GM18868 (cell line): Measurements from ENCODE around the gene TAS2R41.

Experiments used
- ATAC-seq: cut with Tn5 transposase; IDR thresholded peaks from one replicate; pipeline ENCODE4 v1.9.1; 2021; ENCODE audit warnings: mild to moderate bottlenecking, moderate library complexity; ENCODE audit not compliant: unreplicated experiment

The TAS2R41 gene, protein sequence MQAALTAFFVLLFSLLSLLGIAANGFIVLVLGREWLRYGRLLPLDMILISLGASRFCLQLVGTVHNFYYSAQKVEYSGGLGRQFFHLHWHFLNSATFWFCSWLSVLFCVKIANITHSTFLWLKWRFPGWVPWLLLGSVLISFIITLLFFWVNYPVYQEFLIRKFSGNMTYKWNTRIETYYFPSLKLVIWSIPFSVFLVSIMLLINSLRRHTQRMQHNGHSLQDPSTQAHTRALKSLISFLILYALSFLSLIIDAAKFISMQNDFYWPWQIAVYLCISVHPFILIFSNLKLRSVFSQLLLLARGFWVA

DNA sequence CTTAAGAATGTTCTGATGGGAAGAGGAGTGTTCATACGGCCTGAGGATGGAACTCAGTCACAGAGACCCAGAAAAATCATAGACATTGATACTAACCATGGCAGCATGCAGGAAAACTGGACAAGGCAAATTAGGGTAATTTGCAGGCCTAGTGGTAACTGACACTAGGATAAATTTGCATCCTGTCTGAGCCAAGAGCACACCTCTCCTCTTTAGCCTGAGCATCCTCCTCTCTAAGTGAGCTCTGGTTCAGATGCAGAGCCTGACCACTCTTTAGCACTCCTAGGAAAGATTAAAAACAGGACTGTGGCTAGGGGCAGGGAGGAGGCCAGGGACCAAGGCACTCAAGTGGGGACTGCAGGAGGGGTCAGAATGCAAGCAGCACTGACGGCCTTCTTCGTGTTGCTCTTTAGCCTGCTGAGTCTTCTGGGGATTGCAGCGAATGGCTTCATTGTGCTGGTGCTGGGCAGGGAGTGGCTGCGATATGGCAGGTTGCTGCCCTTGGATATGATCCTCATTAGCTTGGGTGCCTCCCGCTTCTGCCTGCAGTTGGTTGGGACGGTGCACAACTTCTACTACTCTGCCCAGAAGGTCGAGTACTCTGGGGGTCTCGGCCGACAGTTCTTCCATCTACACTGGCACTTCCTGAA, at the start of gene TAS2R41:
Gene TAS2R41, plus strand, starts transcription at position 373 of the 650 bp plus-strand sequence. Its CDS starts 0 bp downstream, at position 373.
- ATAC-seq: no peak

DNA sequence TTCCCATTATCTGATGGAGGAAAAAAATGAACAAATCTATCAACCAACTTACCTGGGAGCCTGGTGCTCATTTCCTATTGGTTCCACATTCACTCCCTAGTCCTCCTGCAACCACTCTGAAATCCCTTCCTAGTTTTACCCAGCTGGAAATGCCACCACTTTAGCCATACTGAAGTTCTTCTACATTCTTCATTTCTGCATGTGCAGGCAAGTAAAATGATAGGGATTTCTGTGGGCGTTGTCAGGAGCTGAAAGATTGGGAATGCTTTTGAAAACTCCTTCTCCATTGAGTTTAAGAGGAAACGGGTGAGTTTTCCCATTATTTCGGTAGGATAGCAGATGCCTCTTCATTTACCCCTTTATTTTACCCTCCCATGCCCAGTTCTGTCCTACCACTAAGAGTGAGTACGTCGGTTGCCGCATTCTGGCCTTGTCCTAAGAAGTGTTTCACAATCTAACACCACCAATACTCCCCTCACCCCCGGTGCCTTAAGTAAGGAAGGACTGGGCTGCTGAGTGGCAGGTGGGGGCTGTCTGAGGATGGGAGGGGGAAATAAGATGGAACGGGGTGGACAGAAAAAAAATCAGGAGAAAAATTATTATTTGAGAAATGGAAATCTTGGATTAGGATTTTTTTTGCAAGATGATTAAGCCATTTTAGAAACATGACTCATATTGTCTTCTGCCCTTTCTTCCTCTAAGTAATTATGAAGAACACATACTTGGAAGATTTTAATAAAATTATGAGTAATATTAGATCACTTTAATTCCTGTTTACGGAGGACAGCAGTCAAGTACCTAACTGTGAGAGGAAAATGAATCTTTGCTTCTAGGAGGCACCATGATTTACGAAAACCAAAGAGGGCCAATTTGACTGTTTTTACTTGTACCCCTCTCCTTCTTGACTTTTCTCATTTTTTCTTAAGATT, 47.6 kb upstream of the TAS2R41 start:
- no peak for ATAC-seq

DNA sequence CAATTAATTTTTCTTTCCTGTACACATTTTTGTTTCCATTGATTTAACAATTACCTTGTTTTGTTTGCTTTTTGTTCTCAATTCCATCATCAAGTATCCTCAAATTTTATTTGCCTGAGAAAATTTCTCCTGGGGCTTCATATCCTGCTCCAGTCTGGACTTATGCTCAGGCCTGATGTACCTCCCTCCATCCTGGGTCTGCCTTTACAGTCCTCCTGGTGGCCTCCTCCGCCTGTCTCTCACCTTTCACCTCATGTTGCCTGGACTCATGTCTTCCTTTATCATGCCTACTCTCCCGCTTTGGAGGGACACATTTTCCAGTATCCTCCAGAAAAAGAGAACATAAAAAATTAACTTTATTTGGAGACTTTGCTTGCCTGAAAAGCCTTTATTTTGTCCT, 46.6 kb upstream of the TAS2R41 start:
- no peak for ATAC-seq

DNA sequence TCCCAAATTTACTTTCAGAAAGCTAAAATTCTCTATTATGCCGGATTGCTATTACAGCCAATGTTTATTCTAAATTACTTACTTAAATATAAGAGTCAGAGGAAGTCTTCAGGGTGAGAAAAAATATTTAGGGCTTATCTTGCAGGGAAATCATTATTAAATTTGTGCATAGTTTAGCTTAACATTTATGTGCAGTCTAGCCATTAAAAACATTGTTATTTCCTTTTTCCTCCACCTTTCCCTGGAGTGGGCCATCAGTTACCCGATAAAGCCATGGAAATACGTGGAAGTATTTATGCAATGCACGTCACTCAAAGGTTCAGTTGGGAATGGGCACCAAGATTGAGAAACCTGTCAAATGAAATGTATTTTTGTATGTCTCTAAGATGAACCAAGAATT, 43.9 kb upstream of the TAS2R41 start:
- ATAC-seq: no peak

DNA sequence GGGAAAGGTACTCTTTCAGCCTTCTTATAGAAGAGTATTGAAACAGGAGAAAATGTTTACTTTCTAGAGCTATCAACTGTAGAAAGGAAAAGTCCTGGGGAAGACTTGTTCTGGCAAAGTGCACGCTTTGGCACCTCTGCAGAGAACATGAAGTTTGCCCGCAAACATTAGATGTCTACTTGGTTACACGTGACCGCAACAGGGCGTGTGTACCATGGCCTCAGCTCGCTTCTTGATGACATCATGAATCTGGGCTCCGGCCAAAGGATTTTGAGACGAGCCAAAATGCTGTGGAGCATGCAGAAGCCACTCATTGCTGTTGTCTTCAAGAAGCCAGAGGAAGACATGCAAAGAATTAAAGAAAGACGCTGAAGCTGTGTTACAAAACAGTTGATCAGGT, 43.0 kb upstream of the TAS2R41 start:
- ATAC-seq: no peak

DNA sequence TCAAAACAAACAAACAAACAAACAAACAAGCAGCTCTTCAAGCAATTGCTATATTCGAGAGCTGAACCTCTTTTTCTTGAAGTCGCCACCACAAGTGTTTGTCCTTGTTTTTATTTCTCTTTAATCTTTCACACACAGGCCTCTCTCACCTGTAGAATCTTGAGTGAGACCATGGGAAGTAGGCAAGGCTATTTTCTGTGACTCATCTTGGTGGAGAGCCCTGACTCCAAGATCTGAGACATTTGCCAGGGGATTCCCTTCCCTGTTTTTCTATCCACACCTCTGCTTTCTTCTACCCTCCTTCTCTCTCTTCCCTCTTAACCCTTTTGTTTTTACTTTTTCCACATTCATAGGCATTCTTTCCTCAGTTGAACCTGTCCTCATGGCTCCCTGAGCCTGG, 42.4 kb upstream of the TAS2R41 start:
- no peak for ATAC-seq

DNA sequence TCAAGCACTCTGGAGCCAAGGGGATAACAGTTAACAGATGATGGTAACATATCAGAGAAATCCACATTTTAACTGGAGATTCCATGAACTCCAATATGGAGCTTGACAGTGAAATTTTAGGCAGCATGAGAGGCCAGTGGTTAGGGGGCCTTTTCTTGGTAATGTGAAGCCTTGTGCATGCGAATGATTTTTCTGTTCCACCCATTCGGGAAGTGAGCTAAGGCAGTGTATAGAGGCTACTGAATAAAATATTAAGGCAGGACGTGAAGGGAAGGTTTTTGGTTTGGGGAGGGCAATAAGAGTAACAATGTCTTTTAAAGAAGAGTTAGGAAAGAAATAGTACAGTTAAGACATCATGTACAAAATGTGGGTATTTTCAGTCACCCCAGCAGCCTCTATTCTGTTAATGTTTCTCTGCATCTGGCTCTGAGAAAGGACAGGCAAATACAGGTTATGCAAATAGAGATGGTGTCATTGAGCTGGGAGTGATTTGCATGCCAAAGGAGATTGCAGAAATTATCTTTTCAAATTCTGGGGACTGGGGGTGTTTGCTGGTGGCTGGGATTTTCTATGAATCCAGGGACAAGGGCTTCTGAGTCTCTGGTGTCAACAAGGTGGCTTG, 41.2 kb upstream of the TAS2R41 start:
- no peak for ATAC-seq

DNA sequence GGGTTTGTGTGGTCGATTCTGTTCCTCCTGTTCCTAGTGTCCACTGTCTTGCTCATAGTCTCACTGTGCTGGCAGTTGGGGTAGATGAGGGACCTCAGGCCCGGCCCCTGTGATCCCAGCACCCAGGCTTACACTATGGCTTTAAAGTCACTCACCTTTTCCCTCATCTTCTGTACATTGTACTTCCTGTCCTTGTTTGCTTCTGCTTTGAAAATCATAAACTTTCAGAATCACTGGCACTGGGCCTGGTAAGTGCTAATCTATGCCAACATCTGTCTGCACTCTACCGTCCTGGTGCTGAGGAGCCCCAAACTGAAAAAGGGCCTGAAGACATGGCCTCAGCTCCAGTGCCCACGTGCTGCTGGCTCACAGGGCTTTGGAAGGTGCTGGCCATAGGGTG, 40.1 kb upstream of the TAS2R41 start:
- ATAC-seq: no peak

DNA sequence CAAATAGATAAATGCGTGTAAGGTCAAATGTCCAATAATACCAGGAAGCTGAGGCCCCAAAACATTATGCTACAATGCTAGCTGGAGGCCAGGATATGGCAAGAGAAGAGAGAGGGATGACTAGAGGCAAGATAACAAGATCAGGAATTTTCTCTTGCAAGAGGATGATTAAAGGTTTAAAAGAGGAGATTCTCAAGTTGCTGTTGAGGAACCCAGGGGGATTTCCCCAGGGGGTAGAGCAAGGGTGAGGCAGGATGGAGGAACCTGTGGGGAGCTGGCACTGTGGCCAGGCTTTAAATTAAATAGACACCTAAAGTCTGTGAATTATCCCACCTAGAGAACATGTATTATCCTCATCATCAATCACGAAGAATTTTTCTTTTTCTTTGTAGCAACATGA, 37.8 kb upstream of the TAS2R41 start:
- ATAC-seq: no peak

DNA sequence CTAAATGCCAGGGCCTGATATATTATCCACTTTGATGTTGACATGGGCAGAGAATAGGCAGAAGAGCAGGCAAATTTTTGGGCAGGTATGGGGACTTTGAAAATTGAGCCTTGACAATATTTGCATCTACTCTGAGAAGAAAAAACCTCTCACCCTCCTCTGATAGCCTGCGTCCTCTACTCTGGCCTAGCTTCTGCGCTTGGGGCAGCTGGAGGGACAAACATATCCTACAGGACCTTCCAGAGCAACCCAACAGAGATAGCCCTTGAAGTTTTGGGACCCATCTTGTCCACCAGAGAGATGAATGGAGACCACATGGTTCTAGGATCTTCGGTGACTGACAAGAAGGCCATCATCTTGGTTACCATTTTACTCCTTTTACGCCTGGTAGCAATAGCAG, 34.5 kb upstream of the TAS2R41 start, which contains the start of gene TAS2R60:
Gene TAS2R60, plus strand, starts transcription at position 301 of the 400 bp plus-strand sequence. Its CDS starts 0 bp downstream, at position 301.
- no peak for ATAC-seq

DNA sequence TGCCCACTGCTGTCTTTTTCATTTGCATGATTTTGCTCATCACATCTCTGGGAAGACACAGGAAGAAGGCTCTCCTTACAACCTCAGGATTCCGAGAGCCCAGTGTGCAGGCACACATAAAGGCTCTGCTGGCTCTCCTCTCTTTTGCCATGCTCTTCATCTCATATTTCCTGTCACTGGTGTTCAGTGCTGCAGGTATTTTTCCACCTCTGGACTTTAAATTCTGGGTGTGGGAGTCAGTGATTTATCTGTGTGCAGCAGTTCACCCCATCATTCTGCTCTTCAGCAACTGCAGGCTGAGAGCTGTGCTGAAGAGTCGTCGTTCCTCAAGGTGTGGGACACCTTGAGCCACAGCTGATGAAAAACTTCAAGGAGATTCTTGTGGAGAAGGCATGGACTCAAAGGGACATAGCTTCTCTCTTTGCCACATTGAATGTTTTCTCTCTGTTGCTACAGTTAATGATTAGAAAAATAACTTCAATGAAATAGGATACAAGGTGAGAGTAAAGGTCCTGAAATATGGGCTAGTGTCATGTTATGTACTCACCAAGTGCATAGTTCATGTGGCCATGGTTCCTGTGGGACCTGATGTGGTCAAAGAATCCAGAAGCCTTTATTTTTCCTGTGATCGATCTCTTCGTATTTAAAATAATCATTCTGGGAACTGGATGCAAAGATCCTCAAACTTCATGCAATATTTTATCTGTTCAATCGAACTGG, 33.5 kb upstream of the TAS2R41 start:
- no peak for ATAC-seq

DNA sequence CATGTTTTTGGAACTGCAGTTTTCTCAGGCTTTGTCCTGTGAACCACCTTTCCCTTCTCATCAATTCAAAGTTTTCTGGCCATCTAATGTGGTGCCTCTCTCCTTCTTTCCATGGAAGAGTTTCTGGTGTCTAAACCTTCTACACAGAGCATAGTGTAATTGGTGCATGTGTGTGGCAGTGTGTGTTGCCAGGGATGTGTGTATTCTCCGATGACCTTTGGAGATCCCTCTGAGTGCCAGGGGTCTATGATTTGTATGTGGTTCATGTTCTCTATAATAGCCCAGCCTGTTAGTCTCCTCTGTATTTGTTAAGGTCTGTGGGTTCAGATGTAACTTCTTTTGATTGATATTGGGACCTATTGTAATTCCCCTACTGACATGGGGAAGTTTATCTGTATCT, 32.9 kb upstream of the TAS2R41 start:
- no peak for ATAC-seq

DNA sequence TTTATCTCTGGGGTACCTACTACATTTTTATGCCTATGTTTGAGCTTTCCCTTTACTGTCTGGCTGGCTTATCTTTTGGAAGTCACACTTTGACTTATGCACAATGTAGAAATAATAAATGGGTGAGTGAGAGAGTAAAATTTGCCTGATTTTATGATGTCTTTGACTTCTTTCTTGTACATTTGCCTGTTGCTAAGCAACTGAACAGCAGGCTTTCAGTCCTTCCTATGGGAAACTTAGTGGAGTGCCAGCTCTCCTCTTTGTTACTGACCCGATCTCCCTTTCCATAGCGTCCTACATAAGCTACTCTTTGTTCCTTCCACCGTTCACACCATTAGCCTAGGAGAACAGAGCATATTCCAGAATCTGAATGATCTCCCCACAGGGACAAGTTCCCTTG, 30.2 kb upstream of the TAS2R41 start:
- no peak for ATAC-seq

DNA sequence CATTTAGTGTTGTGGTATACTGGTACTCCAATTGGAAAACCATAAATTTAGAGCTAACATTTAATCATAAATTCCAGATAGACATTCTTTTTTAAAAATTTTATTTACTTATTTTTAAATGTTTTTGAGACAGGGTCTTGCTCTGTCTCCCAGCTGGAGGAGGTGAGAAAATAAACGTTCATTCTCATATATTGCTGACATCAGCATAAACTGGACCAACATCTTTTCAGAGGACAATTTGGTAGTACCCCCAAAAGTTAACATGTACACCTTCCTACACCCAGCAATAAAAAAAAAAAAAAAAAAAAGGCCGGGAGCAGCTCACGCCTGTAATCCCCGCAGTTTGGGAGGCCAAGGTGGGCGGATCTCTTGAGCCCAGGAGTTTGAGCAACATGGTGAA, 29.2 kb upstream of the TAS2R41 start:
- no peak for ATAC-seq

DNA sequence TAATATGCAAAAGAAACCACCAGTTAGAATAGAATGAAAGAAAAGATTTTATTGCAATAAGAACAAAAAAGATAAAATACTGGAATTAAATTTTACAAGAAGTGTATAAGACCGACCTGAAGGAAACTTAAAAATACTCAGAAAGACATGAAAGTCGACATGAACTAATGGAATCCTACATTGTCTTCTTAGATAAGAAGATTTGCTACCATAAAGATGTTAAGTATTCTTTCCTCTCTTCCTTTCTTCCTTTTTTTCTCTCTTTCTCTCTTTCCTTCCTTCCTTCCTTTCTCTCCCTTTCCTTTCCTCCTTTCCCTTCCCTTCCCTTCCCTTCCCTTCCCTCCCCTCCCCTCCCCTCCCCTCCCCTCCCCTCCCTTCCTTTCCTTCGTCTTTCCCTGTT, 27.9 kb upstream of the TAS2R41 start:
- no peak for ATAC-seq

DNA sequence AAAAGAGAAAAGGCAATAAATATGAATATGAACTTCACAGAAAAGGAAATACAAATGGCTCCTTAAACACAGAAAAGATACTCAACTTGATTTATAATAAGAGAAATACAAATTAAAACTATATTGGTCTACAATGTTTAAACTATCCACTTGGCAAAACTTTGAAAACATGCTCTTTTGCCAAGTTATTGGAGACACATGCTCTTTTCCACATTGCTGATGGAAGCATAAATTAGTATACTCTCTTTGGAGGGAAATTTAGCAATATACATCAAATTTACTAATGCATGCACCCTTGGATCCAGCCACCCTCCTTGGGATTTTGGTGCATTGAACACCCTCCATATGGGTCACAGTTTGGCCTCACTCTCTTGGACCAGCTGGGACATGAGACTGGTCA, 26.6 kb upstream of the TAS2R41 start:
- ATAC-seq: no peak

DNA sequence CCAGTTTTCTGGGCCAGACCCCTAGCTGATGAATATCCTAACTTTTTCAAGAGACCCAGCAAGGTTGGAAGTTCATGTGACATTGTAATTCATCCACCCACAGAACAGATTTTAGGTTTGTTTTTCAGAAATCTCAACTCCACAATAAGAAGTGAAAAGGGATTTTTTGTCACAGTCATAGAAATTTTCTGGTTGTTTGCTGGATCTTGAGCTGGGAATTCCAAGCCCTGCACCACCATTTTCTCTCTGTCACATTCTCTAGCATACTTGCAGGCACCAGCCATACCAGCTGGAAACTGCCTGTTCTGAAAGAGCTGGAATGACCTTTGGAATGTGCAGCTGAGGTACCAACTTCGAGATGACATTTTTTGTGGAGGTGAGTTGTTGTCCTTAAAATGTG, 25.9 kb upstream of the TAS2R41 start:
- no peak for ATAC-seq

DNA sequence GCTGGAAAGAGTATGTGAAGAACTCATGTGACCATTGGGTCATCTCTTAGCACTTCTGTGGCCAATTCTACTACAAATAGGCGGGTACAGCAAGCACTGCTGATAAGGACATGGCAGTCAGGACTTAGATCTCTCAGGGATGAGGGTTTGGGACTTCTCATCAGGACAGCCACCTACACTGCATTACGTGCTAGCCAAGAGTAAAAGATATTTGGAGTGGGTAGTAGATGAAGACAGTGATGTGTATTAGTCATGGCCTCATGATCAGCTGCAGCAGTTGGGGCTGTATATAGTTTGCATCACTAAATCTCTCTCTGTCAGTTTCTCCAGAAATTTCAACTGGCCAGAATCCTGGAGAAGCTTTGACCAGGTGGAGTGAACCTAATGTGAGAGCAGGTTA, 25.2 kb upstream of the TAS2R41 start:
- no peak for ATAC-seq

DNA sequence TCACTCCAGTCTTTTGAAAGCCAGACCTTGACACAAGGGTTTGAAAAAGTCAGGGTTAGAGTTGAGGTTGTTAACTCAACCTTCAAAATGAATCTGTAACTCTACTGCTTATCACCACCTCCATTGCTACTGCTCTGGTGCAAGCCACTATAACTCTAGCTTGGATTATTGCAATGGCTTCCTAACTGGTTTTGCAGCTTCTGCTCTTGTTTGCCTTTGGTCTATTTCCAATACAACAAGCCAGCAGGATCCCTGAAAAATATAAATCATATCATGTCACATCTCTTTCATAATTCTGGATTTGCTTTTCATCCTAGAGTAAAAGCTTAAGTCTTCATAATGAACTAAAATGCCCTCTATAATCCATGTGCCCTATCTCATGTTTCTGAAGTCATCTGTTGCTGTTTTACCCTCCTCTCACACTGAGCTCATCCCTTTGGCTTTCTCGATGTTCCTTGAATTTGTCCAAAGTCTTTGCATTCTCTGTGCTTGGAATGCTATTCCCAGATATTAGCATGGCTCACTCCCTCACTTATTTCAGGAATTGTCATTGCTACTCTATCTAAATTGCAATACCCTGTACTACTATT, 23.5 kb upstream of the TAS2R41 start:
- ATAC-seq: no peak

DNA sequence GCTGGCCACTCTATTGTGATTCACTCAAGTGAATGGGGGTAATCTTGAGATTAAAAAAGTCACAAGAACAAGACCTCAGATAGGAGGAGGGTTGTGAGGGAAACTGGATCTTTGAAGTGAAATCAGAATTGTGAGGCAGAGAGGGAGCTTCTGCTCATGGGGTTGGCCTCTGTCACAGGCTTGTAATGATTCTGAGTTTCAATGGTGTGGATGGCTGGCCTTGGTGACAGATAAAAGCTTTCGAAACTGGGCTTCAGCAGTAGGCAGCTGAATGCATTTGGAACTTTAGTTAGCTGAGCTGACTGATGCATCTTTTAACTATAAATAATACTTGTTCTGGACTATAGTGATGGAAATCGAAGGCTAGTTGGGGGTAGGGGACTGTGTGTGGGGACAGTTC, 22.2 kb upstream of the TAS2R41 start:
- peak; percentile 50 for ATAC-seq
